ENCODE measurements around the gene TENM3. TPM values are rescaled to one million over a fixed set of nuclear protein-coding genes. Genes with fewer than 3 reads are reported as not detected.

The TENM3 gene
- total and polyA plus RNA-seq, 12 donors = 0.20 to 6.6 (median 3.5) TPM

- ATAC-seq = no peak
- Histone ChIP-seq H3K27me3 (peaks cover 0 to 10% (median 5%) of the 10 kb centered on the region in 7 donors), H3K4me3 (no peak overlapping the region), H3K9me3 (no peaks in the 10 kb centered on the region), H3K27ac (no peak overlapping the region), H3K36me3 (no peaks in the 10 kb centered on the region), H3K4me1 (no peaks in the 10 kb centered on the region)
- no peak for DNase-seq
- 76% methylated on average over 17 of the region's 17 CpGs for WGBS, 2 donors
- intact Hi-C loops (cut with DNase I) = no loop called here
- no peak for TF ChIP-seq CTCF (IDR thresholded peaks at IDR 0.05)
Measured at GRCh38 chr4:182828360-182829025, 585.3 kb downstream of the TENM3 start.

- WGBS, 2 donors = 85 to 91% methylated on average over 9 of the region's 9 CpGs
- Histone ChIP-seq H3K4me3 (no peak overlapping the region), H3K36me3 (no peaks in the 10 kb centered on the region), H3K27me3 (peaks cover 0 to 10% (median 5%) of the 10 kb centered on the region in 7 donors), H3K27ac (no peak overlapping the region), H3K4me1 (no peaks in the 10 kb centered on the region), H3K9me3 (no peaks in the 10 kb centered on the region)
- no peak for TF ChIP-seq CTCF (IDR thresholded peaks at IDR 0.05)
- DNase-seq = no peak
- intact Hi-C loops (cut with DNase I) = no loop called here
- ATAC-seq = no peak
Measured at GRCh38 chr4:182829196-182829595, 586.0 kb downstream of the TENM3 start.

- 72 to 75% methylated on average over 3 of the region's 3 CpGs for WGBS, 2 donors
- DNase-seq (no peak), ATAC-seq (no peak)
- peaks cover 0 to 28% (median 12%) of the 10 kb centered on the region in 7 donors for H3K27me3 ChIP-seq
- no peaks in the 10 kb centered on the region for H3K4me1 ChIP-seq
- H3K27ac ChIP-seq = no peak overlapping the region
- TF ChIP-seq CTCF (IDR thresholded peaks at IDR 0.05) = no peak
- intact Hi-C loops (cut with DNase I) = no loop called here
- no peak overlapping the region for H3K4me3 ChIP-seq
- H3K36me3 ChIP-seq = no peaks in the 10 kb centered on the region
- H3K9me3 ChIP-seq = no peaks in the 10 kb centered on the region
Measured at GRCh38 chr4:182831376-182831775, 588.2 kb downstream of the TENM3 start.

GRCh38 chr4:182832352-182833120 lies 589.3 kb downstream of the TENM3 start:
- Histone ChIP-seq H3K27ac (no peak overlapping the region), H3K9me3 (no peaks in the 10 kb centered on the region), H3K4me1 (no peaks in the 10 kb centered on the region), H3K27me3 (peaks cover 0 to 29% (median 12%) of the 10 kb centered on the region in 7 donors), H3K36me3 (no peaks in the 10 kb centered on the region), H3K4me3 (no peak overlapping the region)
- ATAC-seq (no peak), DNase-seq (no peak)
- no peak for TF ChIP-seq CTCF (IDR thresholded peaks at IDR 0.05)
- intact Hi-C loops (cut with DNase I) = no loop called here
- WGBS, 2 donors = 49 to 50% methylated on average over 3 of the region's 3 CpGs
